HG03280 (cell line): ENCODE measurements around the gene SPAG8.
A peak's percentile ranks its signal among the peaks of the same experiment; 100 is the strongest.

Experiments
- ATAC-seq: cut with Tn5 transposase; IDR thresholded peaks from one replicate; pipeline ENCODE4 v1.9.1; 2021; ENCODE audit warnings: mild to moderate bottlenecking, moderate library complexity; ENCODE audit not compliant: unreplicated experiment

SPAG8 gene

DNA sequence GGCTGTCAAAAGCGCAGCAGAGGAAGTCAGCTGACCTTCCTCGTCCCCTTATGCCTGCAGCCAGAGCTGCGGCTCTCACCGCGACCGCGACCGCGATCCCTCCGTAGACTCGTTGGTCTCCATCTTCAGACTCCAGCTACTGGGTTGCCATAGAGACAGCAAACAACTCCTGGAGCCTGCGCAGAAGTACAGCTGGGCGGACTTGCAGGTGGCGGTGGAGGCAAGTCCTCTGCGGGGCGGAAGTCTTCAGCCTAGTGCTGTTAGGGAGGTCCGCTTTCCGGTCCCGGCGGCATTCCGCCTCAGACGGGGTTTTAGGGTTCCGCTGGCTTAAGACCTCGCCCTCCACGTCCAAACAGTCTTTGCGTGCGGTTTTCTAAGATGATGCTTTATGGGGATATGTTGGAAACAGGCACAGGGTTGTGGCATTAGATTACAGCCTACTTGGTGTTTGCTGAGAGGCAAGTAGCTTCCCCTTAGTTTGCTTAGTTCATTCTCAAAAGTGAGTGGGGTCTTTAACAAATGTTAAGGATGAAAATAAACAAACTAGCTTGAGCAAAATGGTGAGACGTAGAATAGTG, at the start of gene SPAG8:
TSS of gene SPAG8 (minus strand) at position 238 of the 578 bp plus-strand sequence. CDS start at position 123, 115 bp downstream.
- peak; percentile 61 for ATAC-seq

DNA sequence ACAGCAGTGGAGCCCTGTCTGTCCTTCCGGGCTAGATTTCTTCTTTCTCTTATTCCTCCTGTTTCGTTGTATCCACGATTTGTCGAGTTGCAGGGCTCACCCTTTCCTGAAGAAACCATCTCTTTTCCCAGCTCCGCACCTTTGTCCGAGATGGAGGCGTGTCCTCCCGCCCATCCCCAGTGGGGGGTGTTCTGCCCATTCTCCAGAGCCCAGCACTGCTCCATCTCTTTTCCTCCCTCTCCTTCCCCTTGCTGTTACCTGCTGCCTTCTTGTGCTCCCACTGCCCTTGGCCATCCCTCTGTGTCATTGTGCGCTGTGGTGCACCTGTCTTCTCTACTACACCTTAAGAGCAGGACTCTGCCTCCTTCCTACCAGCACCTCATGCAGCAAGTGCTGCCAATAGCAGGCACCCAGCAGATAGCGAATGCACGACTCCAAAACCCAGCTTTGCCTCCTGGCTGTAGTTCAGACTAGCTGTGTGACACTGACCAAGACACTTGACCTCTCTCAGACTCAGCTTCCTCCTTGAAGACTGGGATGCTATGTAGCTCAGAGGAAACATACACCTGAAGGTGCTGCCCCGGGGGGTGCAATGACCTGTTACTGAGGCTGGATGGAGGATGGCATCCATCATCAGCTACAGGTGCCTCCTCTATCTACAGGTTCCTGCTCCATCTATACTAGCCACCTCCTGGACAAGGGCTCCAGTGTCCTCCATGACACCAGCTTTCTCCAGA, 49.3 kb upstream of the SPAG8 start:
- ATAC-seq = no peak

GRCh38 chr9:35859990-35860339, 47.9 kb upstream of the SPAG8 start:
- ATAC-seq = no peak

DNA sequence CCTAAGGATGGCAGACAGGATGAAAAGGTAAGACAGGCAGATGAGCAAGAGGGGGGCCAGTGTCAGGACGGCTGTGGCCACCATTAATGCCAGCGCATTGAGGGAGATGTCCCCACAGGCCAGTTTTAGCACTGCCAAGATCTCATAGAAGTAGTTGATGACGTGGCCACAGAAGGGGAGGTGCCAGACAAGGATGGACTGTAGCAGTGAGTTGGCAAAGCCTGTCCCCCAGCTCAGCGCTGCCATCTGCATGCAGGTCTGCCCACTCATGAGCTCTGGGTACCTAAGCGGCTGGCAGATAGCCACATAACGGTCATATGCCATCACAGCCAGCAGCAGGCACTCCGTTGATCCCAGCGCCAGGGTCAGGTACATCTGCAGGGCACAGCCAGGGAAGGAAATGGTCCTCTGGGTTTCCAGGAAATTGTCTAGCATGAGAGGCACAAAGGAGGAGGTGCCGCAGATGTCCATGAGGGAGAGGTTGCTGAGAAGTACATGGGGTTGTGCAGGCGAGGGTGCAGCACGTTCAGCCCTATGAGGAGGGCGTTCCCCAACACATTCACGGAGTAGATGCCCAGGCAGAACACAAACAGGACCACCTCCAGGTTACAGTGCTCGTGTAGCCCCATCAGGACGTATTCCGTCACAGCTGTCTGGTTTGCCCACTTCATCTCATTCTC, 47.4 kb upstream of the SPAG8 start:
- ATAC-seq = no peak

GRCh38 chr9:35858458-35858857, 46.4 kb upstream of the SPAG8 start:
- ATAC-seq = no peak

- no peak for ATAC-seq
These were observed 44.8 kb upstream of the SPAG8 start for GRCh38 chr9:35856882-35857281.

DNA sequence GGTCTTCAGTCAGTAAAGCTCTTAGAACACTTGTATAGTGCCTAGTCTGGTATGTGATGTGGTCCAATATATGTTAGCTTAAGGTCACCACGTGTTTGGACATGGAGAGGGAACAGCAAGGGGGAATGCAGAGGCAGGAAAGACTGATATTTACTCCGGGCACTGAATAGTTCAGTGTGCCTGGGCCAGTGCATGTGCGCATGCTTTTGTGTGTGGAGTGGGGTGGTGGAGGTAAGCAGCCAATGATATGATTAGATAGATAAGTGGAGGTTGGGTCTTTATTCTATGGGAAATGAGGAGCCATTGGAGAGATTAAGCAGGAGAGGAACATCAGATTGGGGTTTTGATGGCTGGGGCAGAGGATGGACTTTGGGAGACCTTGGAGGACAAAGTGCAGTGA, 44.1 kb upstream of the SPAG8 start:
- ATAC-seq = no peak

DNA sequence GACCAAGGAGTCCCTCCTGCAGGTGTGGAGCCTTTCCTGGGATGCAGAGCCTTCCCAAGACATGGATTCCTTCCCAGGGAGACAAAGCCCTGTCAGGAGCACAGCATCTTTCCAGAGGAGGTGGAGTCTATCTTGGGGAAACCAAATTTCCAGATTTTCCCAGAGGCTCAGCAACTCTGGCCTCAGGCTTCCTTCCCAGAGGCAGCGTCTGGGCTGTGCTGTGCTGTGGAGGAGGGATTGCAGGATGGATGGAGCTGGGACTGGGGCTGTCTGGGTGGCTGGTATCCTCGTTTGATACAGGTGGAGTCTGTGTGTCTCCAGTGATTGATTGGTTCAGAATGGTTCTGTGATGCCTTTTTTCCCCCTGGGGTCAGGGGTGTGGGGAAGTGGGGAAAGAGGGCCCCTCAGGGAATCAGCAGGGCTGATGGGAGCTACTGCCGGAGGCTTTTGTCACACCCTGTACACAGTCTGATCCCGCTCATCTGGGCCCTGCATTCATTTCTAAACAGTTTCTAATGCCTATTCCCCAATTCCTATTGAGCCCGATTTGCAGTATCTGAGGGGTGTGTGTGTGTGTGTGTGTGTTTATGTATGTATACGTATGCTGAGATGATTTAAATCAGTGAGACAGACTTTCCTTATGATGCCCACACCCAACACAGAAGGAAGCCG, 42.2 kb upstream of the SPAG8 start:
- no peak for ATAC-seq

DNA sequence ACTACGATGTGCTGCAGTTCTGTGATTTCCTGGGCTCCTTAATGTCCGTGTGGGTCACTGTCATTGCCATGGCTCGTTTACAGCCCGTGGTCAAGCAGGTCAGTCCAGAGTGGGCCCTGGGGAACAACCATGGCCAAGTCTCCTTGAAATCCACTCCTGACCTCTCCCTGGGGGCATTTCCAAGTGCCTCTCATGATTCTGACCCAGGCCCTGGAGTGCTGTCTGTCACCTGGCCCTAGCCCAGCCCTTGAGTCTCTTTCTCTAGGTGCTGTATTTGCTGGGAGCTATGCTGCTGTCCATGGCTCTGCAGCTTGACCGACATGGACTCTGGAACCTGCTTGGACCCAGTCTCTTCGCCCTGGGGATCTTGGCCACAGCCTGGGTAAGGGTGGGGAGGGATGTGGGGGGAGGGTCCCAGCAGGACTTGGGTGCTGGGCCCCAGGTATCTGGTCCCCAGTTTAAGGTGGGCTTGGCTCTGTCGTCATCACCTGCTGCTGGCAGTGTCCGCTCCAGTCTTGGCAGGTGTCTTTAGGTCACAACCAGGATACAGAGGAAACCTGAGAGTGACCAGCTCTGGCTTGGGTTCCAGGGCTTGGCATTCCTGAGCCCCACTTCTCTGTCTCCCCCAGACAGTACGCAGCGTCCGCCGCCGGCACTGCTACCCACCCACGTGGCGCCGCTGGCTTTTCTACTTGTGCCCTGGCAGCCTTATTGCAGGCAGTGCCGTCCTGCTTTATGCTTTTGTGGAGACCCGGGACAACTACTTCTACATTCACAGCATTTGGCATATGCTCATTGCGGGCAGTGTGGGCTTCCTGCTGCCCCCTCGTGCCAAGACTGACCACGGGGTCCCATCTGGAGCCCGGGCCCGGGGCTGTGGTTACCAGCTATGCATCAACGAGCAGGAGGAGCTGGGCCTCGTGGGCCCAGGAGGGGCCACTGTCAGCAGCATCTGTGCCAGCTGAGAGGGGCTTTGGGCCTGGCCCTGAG, 41.1 kb upstream of the SPAG8 start:
- ATAC-seq = no peak

GRCh38 chr9:35852267-35852815, 40.3 kb upstream of the SPAG8 start:
- no peak for ATAC-seq

DNA sequence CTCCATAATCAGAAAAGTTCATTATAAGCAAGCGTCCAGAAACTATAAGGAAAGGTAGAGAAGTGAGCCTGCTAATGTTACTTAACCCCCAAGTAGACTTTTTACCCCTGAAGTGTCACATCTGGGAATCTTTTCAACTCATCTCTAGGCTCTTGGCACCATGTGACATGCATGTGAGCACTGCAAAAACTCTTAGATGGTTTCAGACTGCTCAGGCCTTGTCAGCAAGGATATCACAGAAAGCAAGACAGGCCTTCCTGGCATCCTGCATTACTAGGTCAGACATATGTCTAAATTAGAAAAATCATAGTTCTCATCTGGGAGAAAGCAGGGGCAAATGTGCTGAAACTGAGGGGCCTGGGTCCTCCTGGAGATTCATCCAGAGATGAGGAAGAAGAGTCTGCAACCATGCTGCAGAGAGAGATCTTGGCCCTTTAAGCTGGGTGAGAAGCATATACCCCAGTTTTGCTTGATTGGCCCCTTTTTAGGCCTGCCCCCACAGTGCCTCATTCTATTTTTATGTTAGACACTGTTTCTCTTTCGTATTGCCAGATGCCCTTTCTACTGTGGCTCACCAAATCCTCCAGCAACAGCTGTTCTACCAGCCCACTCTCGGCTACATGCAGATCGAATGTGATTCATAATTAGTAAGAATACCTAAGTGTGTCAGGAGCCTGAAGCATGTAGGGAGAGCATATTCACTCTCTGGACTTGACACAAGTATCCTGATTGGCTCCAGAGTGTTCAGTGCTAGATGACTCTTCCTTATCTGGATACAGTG, 35.9 kb upstream of the SPAG8 start:
- peak; percentile 87 for ATAC-seq

DNA sequence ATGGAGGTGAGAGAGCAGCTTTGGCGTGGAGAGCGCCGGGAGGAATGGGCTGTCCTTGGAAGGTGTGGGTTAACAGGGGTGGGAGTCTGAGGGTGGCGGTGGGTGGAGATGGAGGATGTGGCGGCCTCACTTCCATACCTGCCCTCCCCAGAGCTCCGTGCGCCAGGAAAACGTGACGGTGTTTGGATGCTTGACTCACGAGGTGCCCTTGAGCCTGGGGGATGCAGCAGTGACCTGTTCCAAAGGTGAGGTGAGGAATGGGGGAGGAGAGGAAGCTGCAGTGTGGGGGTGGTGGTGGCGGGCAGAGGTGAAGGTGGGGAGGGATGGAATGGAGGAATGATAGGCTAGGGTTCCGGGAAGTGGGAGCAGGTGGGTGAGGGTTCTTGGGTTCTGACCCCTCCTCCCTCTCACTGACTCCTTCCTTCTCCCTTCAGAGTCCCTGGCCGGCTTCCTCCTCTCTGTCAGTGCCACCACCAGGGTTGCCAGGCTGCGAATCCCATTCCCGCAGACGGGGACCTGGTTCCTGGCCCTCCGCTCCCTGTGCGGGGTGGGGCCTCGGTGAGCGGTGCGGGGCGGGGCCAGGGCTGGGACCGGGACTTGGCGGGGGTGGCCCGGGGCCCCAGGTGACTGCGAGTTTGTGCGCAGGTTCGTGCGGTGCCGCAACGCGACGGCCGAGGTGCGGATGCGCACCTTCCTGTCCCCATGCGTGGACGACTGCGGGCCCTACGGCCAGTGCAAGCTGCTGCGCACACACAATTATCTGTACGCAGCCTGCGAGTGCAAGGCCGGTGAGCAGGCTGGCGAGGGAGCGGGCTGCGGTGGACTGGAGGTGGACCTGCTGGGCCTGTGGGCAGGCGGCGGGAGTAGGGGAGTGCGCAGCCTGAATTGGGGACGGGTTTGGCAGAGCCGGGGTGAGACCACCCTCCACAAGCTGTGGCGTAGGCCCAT, 34.0 kb upstream of the SPAG8 start:
- ATAC-seq = no peak

DNA sequence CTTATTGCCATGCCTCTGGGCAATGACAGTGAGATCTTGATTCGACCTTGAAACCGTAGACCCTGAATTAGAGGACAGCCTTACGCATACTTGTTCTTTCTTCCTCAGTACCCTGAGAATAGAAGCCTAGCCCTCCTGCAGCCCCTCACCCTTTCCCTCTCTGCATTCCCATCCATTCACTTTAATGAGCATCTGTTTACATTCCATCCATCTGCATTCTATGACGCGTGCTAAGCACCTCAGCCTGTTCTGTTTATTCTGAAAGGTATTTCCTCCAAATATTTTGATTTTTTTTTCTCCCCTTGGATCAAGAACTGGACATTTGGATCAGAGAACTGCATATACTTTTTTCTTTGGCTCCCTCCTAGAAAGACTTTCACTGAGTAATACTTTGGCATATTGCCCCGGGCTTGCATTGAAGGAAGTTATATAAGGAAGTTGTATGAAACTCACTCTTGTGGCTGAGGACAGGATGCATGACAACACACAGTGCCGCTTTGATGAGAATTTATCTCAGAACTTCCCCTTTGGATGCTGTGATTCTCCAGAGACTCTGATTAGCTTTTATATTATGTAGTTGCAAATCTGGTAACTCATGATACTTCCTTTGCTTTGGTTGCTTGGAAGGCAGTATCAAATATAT, 32.7 kb upstream of the SPAG8 start:
- no peak for ATAC-seq

DNA sequence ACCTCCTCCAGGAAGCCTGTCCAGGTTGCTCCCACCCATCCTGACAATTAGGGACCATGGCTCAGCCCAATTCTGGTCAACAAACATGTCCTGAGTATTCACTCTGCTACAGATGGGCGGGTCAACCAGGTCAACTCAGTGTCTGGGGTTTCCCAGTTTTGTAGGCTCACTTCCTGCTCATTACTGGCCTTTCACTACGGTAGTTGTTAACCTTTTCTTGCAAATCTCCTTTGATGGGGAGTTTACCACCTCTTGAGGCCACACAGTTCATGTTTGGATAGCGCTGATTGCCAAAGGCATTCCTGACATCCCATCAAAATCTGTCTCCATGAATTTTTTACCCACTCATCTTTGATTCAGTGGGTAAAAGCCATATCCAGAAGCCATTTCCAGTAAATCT, 30.7 kb upstream of the SPAG8 start:
- peak; percentile 69 for ATAC-seq

- ATAC-seq = no peak
These were observed 30.1 kb upstream of the SPAG8 start for GRCh38 chr9:35842020-35842745.

DNA sequence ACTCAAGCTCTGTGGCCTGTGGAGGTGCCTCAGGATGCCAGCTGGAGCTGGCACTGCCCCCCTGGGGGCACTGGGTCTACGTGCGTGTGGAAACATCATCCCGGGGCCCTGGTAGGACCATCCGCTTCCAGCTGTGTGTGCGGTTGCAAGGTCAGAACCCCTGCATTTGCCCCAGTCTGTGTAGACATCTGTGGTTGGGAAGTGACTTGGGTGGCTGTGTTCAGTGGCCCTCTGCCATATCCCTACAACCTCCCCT, 29.5 kb upstream of the SPAG8 start:
- no peak for ATAC-seq

DNA sequence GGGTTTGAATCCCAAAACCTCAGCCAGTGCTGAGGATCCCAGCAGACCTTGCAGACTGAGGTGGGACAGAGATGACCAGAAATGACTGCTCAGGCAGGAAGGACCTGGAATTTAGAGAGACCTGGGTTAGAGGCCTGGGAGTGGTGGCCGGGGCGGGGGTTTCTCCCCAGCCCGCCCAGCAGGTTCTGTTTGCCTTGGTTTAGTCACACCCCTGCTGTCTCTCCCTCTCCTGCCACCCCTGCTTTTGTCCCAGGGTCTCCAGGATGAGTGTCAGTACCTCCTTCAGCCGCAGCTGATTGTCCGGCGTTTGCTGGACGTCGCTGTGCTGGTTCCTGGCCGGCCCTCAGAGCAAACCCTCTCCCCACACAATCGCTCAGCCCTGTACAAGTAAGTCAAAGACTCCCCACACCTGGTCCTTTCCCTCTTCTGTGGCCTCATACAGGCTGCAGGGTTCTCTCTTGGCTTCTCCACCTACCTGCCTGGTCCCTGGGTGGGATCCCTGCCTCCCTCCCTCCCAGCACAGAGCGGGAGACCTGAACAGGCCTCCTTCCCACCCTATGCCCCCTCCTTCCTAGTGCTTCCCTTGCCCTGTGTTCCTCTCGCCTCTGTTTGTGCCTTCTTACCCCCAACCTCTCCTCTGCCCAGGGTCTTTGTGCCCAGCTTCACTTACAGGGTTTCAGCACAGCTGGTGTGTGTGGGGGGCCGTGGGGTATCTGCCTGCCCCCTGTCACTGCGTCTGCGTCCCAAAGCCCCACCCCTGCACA, 29.0 kb upstream of the SPAG8 start:
- ATAC-seq = no peak
